C4-2B (cell line): ENCODE results near the gene GALNT2.

Experiments used
- ZFX ChIP-seq: fragments of 450-650 bp; IDR thresholded peaks from 2 replicates; pipeline ENCODE4 v1.6.1; 2017
- TF ChIP-seq, protein P1 (sequence below): fragments of 450-650 bp; conservative IDR thresholded peaks from 2 replicates; pipeline ENCODE4 v1.5.1; 2017; ENCODE audit warnings: mild to moderate bottlenecking

DNA sequence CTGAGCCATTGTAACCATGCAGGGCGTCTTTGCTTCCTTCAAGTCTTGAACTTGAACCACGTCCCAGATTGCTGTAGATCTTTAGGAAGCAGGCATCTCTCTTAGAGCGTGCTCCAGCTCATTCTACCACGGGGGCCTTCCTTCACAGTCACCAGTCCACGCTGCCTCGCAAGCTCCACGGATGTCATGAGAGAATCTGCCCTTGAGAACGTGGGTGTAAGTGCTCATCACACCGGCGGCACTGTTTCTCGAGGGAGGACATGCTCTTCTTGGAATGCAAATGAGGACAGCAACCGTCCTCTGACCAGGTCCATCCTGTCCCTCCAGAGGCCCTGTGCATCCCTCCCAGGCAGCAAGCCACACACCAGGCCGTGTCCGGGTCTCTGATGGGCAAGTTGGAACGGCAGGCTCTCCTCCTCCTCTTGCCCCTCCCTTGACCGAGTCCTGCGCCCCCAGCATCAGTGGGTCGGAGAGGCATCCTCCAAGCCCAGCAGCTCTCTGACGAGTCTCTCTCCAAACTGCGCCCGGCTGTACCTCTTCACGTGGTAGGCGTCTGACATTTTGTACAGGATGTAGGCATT lies 256.0 kb downstream of the GALNT2 start:
- TF ChIP-seq, protein P1, sequence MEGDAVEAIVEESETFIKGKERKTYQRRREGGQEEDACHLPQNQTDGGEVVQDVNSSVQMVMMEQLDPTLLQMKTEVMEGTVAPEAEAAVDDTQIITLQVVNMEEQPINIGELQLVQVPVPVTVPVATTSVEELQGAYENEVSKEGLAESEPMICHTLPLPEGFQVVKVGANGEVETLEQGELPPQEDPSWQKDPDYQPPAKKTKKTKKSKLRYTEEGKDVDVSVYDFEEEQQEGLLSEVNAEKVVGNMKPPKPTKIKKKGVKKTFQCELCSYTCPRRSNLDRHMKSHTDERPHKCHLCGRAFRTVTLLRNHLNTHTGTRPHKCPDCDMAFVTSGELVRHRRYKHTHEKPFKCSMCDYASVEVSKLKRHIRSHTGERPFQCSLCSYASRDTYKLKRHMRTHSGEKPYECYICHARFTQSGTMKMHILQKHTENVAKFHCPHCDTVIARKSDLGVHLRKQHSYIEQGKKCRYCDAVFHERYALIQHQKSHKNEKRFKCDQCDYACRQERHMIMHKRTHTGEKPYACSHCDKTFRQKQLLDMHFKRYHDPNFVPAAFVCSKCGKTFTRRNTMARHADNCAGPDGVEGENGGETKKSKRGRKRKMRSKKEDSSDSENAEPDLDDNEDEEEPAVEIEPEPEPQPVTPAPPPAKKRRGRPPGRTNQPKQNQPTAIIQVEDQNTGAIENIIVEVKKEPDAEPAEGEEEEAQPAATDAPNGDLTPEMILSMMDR, result no peak
- TF ChIP-seq ZFX, result no peak
